SH-SY5Y (cell line): Measurements from ENCODE around the gene BTF3.

Source experiments
- GATA2 ChIP-seq: IDR thresholded peaks from 2 replicates; pipeline ENCODE4 v1.6.1; 2011; ENCODE audit warnings: mild to moderate bottlenecking, low read depth, low read length
- GATA3 ChIP-seq: IDR thresholded peaks from 2 replicates; pipeline ENCODE4 v1.6.1; 2011; ENCODE audit warnings: low read depth, mild to moderate bottlenecking, low read length, moderate library complexity

GRCh38 chr5:73472116-73472515 is 26.1 kb upstream of the BTF3 start:
- no peak for TF ChIP-seq GATA2
- TF ChIP-seq GATA3: no peak
